Activated CD8-positive, alpha-beta memory T cell treated with anti-CD3 and anti-CD28 coated beads for 1 hour (primary cell): Measurements from ENCODE around the gene LAPTM5.

Experiments used
- DNase-seq, 2 donors: peaks; one replicate each; pipeline ENCODE4 v3.0.0-alpha.2; 2020; ENCODE audit warnings: low read depth in 1 of 2; ENCODE audit errors: extremely low read depth in 1 of 2

Gene LAPTM5

GRCh38 chr1:30758121-30758688, 631 bp upstream of the LAPTM5 start:
- no peak for DNase-seq

- DNase-seq = peak in 1 of 2 donors; percentile 61
These were observed 826 bp downstream of the LAPTM5 start for GRCh38 chr1:30756545-30757351.

- DNase-seq = no peak
These were observed 1.4 kb downstream of the LAPTM5 start for GRCh38 chr1:30756206-30756544.

GRCh38 chr1:30755746-30756145, 1.8 kb downstream of the LAPTM5 start:
- DNase-seq = no peak

- no peak for DNase-seq
These were observed 2.2 kb downstream of the LAPTM5 start for GRCh38 chr1:30755334-30755733.

- DNase-seq = no peak
These were observed 2.8 kb downstream of the LAPTM5 start for GRCh38 chr1:30754684-30755171.

- no peak for DNase-seq
These were observed 3.9 kb downstream of the LAPTM5 start for GRCh38 chr1:30753660-30754123.

GRCh38 chr1:30753118-30753517, 4.5 kb downstream of the LAPTM5 start:
- no peak for DNase-seq

GRCh38 chr1:30752651-30752908, 5.0 kb downstream of the LAPTM5 start:
- no peak for DNase-seq

- DNase-seq = no peak
These were observed 5.5 kb downstream of the LAPTM5 start for GRCh38 chr1:30751830-30752650.

GRCh38 chr1:30750731-30751291, 6.8 kb downstream of the LAPTM5 start:
- no peak for DNase-seq

GRCh38 chr1:30749691-30750583, 7.6 kb downstream of the LAPTM5 start:
- peak; percentile 42 to 65 for DNase-seq

GRCh38 chr1:30748699-30749401, 8.7 kb downstream of the LAPTM5 start:
- DNase-seq = no peak

- DNase-seq = no peak
These were observed 9.4 kb downstream of the LAPTM5 start for GRCh38 chr1:30748098-30748698.

- no peak for DNase-seq
These were observed 10.3 kb downstream of the LAPTM5 start for GRCh38 chr1:30747033-30748008.

GRCh38 chr1:30746212-30747032, 11.2 kb downstream of the LAPTM5 start:
- DNase-seq = no peak

GRCh38 chr1:30745834-30746208, 11.8 kb downstream of the LAPTM5 start:
- no peak for DNase-seq
